Measurements from ENCODE around the gene PCDHGB5. TPM values are rescaled to one million over a fixed set of nuclear protein-coding genes. Genes with fewer than 3 reads are reported as not detected.

Gene PCDHGB5
- total RNA-seq, 2 experiments from 2014 or later, result 0.11 TPM; not detected in 1

DNA sequence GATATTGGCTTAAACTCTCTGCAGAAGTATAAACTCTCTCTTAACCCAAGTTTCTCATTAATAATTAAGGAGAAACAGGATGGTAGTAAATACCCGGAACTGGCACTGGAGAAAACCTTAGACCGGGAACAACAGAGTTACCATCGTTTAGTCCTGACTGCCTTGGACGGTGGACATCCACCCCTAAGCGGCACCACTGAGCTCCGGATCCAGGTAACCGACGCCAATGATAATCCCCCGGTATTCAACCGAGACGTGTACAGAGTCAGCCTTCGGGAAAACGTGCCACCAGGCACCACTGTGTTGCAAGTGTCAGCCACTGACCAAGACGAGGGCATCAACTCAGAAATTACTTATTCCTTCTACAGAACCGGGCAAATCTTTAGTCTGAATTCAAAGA, 861 bp downstream of the PCDHGB5 start:
- TF ChIP-seq, protein P1, sequence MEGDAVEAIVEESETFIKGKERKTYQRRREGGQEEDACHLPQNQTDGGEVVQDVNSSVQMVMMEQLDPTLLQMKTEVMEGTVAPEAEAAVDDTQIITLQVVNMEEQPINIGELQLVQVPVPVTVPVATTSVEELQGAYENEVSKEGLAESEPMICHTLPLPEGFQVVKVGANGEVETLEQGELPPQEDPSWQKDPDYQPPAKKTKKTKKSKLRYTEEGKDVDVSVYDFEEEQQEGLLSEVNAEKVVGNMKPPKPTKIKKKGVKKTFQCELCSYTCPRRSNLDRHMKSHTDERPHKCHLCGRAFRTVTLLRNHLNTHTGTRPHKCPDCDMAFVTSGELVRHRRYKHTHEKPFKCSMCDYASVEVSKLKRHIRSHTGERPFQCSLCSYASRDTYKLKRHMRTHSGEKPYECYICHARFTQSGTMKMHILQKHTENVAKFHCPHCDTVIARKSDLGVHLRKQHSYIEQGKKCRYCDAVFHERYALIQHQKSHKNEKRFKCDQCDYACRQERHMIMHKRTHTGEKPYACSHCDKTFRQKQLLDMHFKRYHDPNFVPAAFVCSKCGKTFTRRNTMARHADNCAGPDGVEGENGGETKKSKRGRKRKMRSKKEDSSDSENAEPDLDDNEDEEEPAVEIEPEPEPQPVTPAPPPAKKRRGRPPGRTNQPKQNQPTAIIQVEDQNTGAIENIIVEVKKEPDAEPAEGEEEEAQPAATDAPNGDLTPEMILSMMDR (IDR thresholded peaks at IDR 0.05), result no peak
- Mint-ChIP-seq H3K27me3 (peaks cover 54% of the 10 kb centered on the region), H3K36me3 (ENCODE audit: low read depth) (peaks cover 19% of the 10 kb centered on the region), H3K4me1 (ENCODE audit: low read depth) (no peaks in the 10 kb centered on the region), H3K9me3 (peaks cover 28% of the 10 kb centered on the region), H3K27ac (no peak overlapping the region), H3K4me3 (no peak overlapping the region)
- DNase-seq (no peak), ATAC-seq (no peak)
- CTCF ChIA-PET, result interaction anchor here (1.1 to 3.6 kb wide), 12 partner anchors 8 to 169 kb away, joined by 3 to 19 read pairs (median 5); partner anchors contain the start of genes PCDHGA10, PCDHGA11, PCDHGA12 and PCDHGB4
- intact Hi-C loops (cut with micrococcal nuclease), result no loop called here
- POLR2A ChIA-PET, result no interaction called here

DNA sequence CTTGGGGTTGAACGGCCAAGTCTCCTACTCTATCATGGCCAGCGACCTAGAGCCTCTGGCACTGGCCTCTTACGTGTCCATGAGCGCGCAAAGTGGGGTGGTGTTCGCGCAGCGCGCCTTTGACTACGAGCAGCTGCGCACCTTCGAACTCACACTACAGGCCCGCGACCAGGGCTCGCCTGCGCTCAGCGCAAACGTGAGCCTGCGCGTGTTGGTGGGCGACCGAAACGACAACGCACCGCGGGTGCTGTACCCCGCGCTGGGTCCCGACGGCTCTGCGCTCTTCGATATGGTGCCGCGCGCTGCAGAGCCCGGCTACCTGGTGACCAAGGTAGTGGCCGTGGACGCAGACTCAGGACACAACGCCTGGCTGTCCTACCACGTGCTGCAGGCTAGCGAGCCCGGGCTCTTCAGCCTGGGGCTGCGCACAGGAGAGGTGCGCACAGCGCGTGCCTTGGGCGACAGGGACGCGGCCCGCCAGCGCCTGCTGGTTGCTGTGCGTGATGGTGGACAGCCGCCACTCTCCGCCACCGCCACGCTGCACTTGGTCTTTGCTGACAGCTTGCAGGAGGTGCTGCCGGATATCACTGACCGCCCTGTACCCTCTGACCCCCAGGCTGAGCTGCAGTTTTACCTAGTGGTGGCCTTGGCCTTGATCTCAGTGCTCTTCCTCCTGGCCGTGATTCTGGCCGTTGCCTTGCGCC, 2.0 kb downstream of the PCDHGB5 start:
- ATAC-seq, result no peak
- H3K36me3 Mint-ChIP-seq (ENCODE audit: low read depth), result peaks cover 17% of the 10 kb centered on the region
- no peak overlapping the region for H3K4me3 Mint-ChIP-seq
- intact Hi-C loops (cut with micrococcal nuclease), result no loop called here
- ChIA-PET CTCF (interaction anchor here (1.6 kb wide), 1 partner anchor 80 kb away, joined by 4 read pairs; no protein-coding TSS in a partner anchor), POLR2A (interaction anchor here (1.1 kb wide), 1 partner anchor 8 kb away, joined by 3 read pairs; no protein-coding TSS in a partner anchor)
- H3K27ac Mint-ChIP-seq, result no peak overlapping the region
- H3K27me3 Mint-ChIP-seq, result peaks cover 56% of the 10 kb centered on the region
- TF ChIP-seq, protein P1 (IDR thresholded peaks at IDR 0.05), result no peak
- no peaks in the 10 kb centered on the region for H3K4me1 Mint-ChIP-seq (ENCODE audit: low read depth)
- no peak for DNase-seq
- peaks cover 24% of the 10 kb centered on the region for H3K9me3 Mint-ChIP-seq

DNA sequence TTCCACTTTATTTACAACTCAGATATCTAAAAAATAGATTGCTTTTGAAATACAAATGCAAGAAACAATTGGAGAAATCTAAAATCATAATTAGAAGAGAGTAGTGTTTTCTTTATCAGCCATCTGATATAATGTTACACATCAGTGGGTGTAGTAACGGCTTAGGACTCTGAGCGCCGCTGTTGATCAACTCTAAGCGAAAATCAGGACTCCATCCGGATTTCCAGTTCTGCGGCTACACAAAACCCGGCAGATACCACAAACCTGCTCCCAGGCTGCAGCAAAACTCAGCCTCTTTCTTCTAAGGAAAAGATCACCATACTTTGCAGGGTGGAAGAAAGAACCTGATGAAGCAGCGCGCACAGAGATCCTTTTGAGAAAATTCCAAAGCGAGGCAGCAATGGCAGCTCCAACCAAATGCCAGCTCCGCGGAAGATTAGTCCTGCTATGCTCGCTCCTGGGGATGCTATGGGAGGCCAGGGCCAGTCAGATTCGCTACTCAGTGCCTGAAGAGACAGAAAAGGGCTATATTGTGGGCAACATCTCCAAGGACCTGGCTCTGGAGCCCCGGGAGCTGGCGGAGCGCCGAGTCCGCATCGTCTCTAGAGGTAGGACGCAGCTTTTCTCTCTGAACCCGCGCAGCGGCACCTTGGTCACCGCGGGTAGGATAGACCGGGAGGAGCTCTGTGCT, 5.0 kb downstream of the PCDHGB5 start, which contains the start of gene PCDHGA9:
PCDHGA9 (plus strand) TSS at position 226 of the 691 bp plus-strand sequence; CDS start at position 401, 175 bp downstream.
- peaks cover 62% of the 10 kb centered on the region for H3K27me3 Mint-ChIP-seq
- POLR2A ChIA-PET, result no interaction called here
- no peak within 1 kb of the TSS for H3K4me3 Mint-ChIP-seq
- no peaks in the 10 kb centered on the region for H3K4me1 Mint-ChIP-seq (ENCODE audit: low read depth)
- CTCF ChIA-PET, result interaction anchor here (0.6 to 2.0 kb wide), 10 partner anchors 10 to 167 kb away, joined by 3 to 19 read pairs (median 4); partner anchors contain the start of genes PCDHB15, PCDHGA10, PCDHGA11 and PCDHGA12
- H3K27ac Mint-ChIP-seq, result no peak within 1 kb of the TSS
- ATAC-seq (peak; percentile 42), DNase-seq (peak; percentile 42)
- TF ChIP-seq, protein P1 (IDR thresholded peaks at IDR 0.05), result peak; percentile 47
- peaks cover 27% of the 10 kb centered on the region for H3K9me3 Mint-ChIP-seq
- peaks cover 20% of the 10 kb centered on the region for H3K36me3 Mint-ChIP-seq (ENCODE audit: low read depth)
- intact Hi-C loops (cut with micrococcal nuclease), result no loop called here

DNA sequence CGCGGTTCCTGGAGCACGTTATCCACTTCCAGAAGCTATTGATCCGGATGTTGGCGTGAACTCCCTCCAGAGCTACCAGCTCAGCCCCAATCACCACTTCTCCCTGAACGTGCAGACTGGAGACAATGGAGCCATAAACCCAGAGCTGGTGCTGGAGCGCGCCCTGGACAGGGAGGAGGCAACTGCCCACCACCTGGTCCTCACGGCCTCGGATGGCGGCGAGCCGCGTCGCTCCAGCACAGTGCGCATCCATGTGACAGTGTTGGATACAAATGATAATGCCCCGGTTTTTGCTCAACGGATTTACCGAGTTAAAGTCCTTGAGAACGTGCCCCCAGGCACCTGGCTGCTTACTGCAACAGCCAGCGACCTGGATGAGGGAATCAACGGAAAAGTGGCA, 5.6 kb downstream of the PCDHGB5 start:
- no peak for DNase-seq
- ChIA-PET POLR2A (no interaction called here), CTCF (interaction anchor here (0.6 to 2.0 kb wide), 10 partner anchors 10 to 166 kb away, joined by 3 to 19 read pairs (median 4); partner anchors contain the start of genes PCDHB15, PCDHGA10, PCDHGA11 and PCDHGA12)
- Mint-ChIP-seq H3K36me3 (ENCODE audit: low read depth) (peaks cover 22% of the 10 kb centered on the region), H3K27ac (no peak overlapping the region), H3K27me3 (peaks cover 66% of the 10 kb centered on the region), H3K4me3 (no peak overlapping the region), H3K9me3 (peaks cover 28% of the 10 kb centered on the region), H3K4me1 (ENCODE audit: low read depth) (no peaks in the 10 kb centered on the region)
- no peak for ATAC-seq
- intact Hi-C loops (cut with micrococcal nuclease), result no loop called here
- TF ChIP-seq, protein P1 (IDR thresholded peaks at IDR 0.05), result no peak
